Measurements from ENCODE around the gene UBALD1.
A peak's percentile ranks its signal among the peaks of the same experiment; 100 is the strongest.

The UBALD1 gene

GRCh38 chr16:4616047-4616811, 1.5 kb upstream of the UBALD1 start:
- DNase-seq (ENCODE audit: low read depth): peak; percentile 98

DNA sequence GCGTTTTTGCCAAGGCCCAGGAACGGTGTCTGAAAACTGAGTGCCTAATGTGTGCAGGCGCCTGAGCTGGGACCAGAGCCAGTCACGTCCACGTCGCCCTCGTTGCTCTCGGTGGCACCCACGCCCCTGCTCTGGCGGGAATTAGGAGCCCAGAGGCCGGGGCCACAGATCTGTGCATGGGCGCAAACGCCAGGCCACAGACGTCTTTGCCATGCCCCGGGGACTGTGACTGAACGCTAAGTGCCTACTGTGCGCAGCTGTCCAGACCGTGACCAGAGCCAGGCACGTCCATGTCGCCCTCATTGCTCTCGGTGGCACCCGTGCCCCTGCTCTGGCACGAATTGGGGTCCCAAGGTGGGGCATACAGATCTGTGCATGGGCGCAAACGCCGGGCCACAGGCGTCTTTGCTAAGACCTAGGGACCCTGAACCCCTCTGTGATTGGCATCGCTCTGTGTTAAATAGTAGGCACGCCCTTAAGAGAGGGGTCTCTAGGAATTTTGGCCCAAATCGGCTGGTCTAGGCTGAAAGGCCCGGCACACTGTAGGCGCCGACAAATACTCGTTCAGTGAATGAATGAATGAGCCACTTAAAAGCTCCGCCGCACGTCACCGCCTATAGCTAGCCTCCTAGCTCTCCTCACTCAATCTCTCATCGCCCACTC, 827 bp upstream of the UBALD1 start:
- no peak for DNase-seq (ENCODE audit: low read depth)

DNA sequence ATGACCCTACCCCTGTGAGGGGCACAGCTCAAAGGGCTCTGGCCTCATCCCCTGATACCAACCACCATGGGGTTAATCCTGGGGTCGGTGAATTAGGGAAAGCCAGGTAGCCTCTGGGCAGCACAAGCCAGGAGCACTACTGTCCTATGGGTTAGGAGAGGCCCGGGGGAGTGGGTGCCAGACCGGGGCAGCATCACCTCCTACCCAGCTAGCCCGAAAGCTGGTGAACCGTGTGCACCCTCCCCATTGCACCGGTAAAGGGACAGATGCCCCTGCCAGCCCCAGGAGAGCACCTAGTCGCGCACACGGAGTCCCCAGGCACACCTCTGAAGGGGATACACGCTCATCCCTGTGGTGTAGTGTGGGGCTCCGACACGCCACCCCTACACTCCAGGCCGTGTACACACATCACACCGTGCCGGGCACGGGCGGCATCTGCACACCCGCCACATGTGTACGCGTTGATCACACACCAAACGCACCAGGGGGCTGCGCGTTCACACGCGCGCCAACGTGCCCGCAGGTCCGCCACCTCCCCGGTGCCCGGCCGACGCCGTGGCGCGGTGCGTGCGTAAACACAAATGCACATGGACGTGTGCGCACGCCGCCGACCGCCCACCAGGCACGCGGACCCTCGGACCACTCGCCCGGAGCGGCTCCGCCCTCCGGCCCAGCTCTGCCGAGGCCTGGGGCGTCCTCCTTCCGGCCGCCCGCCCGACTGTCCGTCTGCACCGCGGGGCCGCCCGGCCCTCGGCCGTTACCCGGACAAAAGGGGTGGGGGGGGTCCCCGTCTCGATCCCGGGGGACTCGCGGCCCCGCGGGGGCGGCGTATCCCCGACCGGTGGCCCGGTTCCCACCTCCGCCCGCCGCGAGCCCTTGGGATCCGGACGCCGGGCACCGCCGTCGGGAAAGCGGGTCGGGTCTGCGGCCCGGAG, 785 bp downstream of the UBALD1 start:
- DNase-seq (ENCODE audit: low read depth): peak; percentile 25

- DNase-seq (ENCODE audit: low read depth): no peak
These were observed 1.6 kb downstream of the UBALD1 start for GRCh38 chr16:4612977-4613635.

DNA sequence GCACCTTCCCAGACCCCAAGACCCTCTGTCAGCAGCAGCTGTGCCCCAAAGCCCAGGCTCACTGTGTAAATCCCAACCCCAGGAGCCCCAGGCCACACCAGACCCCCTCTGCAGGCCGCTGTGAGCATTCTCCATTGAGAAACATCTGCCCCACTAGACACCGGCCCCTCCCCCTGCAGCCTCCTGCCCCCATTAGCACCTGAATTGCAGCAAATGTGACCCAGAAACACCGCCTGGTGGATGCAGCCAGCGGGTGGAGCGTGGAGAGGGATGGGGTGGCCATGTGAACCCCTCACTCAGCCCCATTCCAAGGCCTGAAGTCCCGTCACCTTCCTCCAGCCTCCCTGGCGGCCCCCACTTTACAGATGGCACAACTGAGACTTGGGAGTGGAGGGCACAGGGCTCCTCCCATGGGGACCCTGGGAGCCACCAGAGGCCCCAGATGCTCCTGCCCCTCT, 2.2 kb downstream of the UBALD1 start:
- no peak for DNase-seq (ENCODE audit: low read depth)

GRCh38 chr16:4611337-4612021, 3.2 kb downstream of the UBALD1 start:
- DNase-seq (ENCODE audit: low read depth): no peak

DNA sequence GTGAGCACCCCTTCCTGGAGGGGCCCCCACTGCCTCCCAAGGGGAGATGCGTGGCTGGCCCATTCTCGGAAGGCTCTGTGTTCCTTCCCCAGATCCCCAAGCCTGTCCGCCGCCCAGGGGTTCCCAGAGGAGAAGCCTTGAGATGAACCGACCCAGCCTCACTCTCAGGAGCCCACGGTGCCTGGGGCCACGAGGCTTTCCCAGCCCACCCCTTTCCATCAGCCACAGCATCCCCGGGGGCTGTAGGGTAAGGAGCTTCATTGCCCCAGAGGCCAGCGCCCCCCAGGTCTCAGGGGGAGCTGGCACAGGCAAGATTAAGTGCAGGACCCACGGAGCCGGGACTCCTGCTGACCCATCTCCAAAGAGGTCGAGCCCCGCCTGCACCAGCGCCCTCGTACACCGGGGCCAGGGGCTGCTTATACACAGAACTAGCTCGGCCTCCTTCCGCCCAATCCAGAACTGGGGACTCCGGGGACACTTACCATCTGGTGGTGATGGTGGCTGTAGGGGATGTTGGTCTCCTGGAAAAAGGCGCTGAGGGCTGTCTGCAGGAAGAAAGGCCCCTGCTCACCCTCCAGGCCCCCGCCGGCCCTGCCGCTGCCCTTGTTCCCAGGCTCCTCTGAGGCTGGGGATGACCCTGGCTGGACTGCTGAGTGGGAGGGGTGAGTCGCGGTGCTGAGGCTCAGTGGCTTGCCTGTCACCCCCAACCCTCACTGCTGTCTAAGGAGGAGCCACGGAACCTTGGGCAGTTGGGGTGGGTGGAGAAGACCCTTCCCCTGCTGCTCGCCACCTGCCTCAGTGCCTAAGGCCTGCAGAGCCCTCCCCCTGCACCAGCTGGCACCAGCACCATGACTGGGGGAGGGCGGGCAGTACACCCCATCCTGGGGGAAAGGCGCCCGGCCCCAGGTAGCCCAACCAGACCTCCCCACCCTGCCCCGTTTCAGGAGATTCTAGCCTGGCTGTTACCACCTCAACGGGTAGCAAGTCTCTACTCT, 4.4 kb downstream of the UBALD1 start:
- DNase-seq (ENCODE audit: low read depth): no peak

DNA sequence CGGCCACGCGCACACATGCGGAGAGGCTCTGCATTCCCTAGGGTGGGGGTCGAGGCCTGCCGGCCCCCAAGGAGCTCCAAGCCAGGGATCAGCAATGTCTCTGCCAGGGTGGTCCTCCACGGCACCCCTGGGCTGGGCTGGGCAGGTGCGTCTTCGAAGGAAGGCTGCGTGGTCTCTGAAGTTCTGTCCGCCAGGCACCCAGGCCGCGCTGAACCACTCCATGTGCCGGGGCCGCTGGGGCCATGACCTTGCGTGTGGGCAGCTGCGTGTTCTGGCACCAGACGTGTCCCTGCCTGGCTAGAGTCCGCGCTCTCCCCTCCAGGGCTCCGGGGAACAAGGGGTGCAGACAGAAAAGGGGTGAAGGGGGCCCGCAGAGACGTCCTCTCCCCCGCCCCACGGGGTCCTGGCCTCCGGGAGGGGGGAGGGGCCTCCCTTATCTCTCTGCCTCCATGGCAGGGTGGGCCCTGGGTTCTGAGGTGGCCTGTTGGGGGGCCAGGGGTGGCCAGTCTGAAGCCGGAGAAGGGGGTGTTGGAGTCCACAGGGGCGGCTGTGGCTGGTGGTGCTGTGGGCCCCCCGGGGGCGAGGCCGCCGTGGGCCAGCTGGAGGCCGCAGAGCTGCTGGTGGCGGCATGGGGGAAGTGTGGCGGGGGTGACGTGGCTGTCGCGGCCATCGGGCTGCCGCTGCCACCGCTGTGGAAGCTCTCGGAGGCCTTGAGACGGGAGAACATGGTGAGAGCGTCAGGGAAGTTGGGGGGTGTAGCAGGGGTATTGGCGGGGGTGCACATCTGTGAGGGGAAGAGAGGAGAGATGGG, 5.3 kb downstream of the UBALD1 start:
- no peak for DNase-seq (ENCODE audit: low read depth)

DNA sequence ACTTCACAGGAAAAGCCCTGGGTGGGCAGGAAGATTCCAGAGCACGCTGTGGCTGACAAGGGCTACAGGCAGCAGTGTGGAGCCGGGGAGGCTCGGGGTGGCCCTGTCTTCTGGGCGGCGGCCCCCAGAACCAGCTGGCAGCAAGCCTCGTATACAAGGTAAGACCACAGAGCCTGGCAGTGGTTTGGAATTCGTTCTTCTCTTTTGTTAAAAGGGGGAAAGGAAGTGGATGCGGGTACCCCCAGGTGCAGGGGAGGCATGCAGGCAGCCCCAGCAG, 6.0 kb downstream of the UBALD1 start:
- no peak for DNase-seq (ENCODE audit: low read depth)

GRCh38 chr16:4607841-4608703, 6.6 kb downstream of the UBALD1 start:
- DNase-seq (ENCODE audit: low read depth): no peak

DNA sequence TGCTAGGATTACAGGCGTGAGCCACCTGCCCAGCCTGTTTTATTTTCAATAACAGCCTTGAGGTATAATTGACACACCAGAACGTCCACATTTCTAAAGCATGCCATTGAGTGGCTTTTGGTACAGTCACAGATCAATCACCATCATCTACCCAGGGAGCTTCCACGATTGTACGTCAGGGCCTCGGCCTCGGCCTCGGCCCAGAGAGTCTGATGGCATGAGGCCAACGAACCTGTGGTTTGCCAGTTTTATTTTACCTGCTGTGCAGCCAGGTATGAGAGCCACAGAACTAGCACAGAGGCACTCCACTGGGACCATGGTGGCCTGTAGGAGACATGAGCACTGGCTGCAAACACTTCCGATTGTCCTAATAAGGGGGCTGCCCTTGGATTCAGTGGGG, 8.3 kb downstream of the UBALD1 start:
- DNase-seq (ENCODE audit: low read depth): no peak

- no peak for DNase-seq (ENCODE audit: low read depth)
These were observed 10.3 kb downstream of the UBALD1 start for GRCh38 chr16:4604401-4604800.

- no peak for DNase-seq (ENCODE audit: low read depth)
These were observed 11.0 kb downstream of the UBALD1 start for GRCh38 chr16:4603624-4604170.

DNA sequence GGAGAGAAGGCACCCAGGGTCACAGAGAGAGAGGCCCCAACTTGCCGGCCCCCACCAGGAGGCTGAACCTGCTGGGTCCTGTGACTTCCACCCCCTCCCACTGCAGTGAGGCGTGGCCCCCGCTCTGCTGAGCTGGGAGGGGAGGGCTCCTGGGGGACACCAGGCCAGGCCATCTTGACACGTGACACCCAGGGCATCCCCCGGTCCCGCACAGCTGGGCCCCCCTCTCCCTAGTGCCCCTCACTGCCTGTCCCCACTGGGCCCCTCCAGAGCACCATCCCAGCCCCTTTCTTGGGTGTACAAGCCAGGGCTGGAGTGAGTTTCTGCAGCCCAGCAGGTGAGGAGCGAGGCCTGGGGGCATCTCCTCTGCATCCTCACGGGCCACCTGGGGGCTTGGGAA, 12.4 kb downstream of the UBALD1 start:
- DNase-seq (ENCODE audit: low read depth): no peak

DNA sequence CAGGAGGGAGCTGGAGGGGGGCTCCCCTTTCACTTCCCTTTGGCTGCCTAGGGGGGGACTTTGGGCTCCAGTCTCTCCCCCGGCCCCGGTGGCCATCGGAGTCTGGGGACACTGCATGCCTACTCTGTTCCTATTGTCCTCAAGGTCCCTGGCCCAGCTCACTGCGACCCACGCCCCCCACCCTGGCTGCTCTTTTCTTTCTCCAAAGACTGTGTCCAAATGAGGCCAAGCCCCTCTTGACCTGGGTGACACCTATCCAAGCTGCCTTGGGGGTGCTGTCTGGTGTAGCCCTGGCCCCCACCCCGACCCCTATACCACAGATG, 12.9 kb downstream of the UBALD1 start:
- no peak for DNase-seq (ENCODE audit: low read depth)

DNA sequence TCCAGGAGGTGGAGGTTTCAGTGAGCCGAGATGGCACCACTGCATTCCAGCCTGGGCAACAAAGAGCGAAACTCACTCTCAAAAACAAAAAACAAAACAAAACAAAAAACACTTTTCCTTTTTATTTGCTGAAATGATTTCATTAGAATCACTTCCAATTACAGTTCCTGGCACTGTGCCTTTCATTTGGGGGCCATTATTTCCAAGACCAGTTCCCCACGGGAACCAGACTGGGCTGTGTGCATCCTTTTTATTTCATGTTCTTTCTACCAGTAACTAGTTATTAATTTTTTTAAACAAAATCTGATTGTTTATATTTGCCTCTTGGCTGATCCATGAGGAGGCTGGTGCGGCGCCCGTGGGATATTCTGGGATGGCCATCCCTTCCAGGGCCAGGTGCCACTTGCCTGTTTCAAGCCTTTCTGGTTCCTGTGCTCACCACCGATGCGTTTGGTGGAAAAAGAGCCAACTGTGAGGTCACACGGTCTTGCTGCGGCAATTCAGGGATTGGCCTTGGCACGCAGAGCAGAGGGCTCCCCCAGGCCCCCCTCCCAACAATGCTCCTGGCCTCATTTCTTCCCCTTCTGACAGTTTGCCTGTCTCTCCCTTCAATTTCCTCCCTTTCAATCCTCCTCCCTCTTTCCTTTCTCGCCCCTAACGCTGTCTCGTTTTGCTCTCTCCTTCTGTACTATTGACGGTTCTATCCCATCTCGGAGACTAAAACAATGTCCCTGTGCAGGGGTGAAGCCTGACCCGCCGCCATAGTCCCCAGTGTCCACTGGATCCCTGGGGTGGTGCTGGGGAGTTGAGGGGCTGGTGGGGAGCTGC, 13.4 kb downstream of the UBALD1 start:
- DNase-seq (ENCODE audit: low read depth): no peak

- DNase-seq (ENCODE audit: low read depth): no peak
These were observed 15.1 kb downstream of the UBALD1 start for GRCh38 chr16:4599545-4599944.

- no peak for DNase-seq (ENCODE audit: low read depth)
These were observed 15.7 kb downstream of the UBALD1 start for GRCh38 chr16:4599037-4599436.

All from stimulated activated CD8-positive, alpha-beta memory T cell treated with anti-CD3 and anti-CD28 coated beads, Interleukin-15, amount 100 ng/mL, for 24 hours (primary cell).